ENCODE measurements around the gene MLPH.

MLPH gene

GRCh38 chr2:237593596-237594320 is 106.7 kb downstream of the MLPH start:
- peak overlapping the region; percentile 66 for H3K27ac ChIP-seq

GRCh38 chr2:237594514-237594871 is 107.4 kb downstream of the MLPH start:
- peak overlapping the region; percentile 66 for H3K27ac ChIP-seq

More at GRCh38 chr2:237593596-237594320, 106.7 kb downstream of the MLPH start:
- TF ChIP-seq ZFX (IDR thresholded peaks at IDR 0.05) (no peak), CTCF (conservative IDR thresholded peaks at IDR 0.05) (no peak)

GRCh38 chr2:237595829-237596519 is 108.9 kb downstream of the MLPH start:
- peak overlapping the region; percentile 66 for H3K27ac ChIP-seq

More at GRCh38 chr2:237594514-237594871, 107.4 kb downstream of the MLPH start:
- TF ChIP-seq CTCF (conservative IDR thresholded peaks at IDR 0.05) (no peak), ZFX (IDR thresholded peaks at IDR 0.05) (no peak)

- H3K27ac ChIP-seq: no peak overlapping the region
- TF ChIP-seq CTCF (conservative IDR thresholded peaks at IDR 0.05) (no peak), ZFX (IDR thresholded peaks at IDR 0.05) (no peak)
Measured at GRCh38 chr2:237596520-237597195, 109.6 kb downstream of the MLPH start.

- no peak for TF ChIP-seq CTCF (conservative IDR thresholded peaks at IDR 0.05)
- TF ChIP-seq ZFX (IDR thresholded peaks at IDR 0.05): no peak
- no peak overlapping the region for H3K27ac ChIP-seq
Measured at GRCh38 chr2:237597196-237598145, 110.4 kb downstream of the MLPH start.

- TF ChIP-seq ZFX (IDR thresholded peaks at IDR 0.05) (no peak), CTCF (conservative IDR thresholded peaks at IDR 0.05) (no peak)
- no peak overlapping the region for H3K27ac ChIP-seq
Measured at GRCh38 chr2:237598468-237599208, 111.6 kb downstream of the MLPH start.

All from C4-2B (cell line).